DOHH2 (cell line): ENCODE data around the gene CCDC78.

ENCODE experiments used
- EZH2phosphoT487 ChIP-seq: fragments of 200-600 bp; sonication (generic); IDR thresholded peaks from 2 replicates; pipeline ENCODE4 v1.6.1; 2017; ENCODE audit warnings: borderline replicate concordance, mild to moderate bottlenecking, antibody characterized with exemption, low read length, moderate library complexity, mixed read lengths
- TF ChIP-seq, protein P1 (sequence below): fragments of 200-600 bp; sonication (generic); IDR thresholded peaks from one replicate; pipeline ENCODE4 v1.5.1; 2014; ENCODE audit warnings: antibody characterized with exemption, mild to moderate bottlenecking, low read depth, low read length; ENCODE audit not compliant: poor library complexity, severe bottlenecking

DNA sequence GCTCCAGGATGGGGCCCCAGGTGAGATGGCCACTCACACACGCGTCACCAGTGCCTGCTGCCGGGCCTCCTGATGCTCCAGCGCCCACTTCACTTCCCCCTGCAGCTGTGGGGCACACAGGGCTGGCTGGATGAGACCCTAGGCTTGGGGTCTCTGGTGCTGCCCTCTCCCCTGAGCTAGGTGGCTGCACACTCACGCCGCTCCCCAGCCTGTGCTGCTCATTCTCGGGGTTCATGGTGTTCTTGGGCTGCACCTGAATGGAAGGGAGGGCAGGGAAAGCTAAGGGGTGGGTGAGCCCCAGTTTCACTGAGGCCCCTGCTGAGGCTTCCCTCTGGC is 1.2 kb downstream of the CCDC78 start:
- TF ChIP-seq, protein P1, sequence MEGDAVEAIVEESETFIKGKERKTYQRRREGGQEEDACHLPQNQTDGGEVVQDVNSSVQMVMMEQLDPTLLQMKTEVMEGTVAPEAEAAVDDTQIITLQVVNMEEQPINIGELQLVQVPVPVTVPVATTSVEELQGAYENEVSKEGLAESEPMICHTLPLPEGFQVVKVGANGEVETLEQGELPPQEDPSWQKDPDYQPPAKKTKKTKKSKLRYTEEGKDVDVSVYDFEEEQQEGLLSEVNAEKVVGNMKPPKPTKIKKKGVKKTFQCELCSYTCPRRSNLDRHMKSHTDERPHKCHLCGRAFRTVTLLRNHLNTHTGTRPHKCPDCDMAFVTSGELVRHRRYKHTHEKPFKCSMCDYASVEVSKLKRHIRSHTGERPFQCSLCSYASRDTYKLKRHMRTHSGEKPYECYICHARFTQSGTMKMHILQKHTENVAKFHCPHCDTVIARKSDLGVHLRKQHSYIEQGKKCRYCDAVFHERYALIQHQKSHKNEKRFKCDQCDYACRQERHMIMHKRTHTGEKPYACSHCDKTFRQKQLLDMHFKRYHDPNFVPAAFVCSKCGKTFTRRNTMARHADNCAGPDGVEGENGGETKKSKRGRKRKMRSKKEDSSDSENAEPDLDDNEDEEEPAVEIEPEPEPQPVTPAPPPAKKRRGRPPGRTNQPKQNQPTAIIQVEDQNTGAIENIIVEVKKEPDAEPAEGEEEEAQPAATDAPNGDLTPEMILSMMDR = no peak
- no peak for TF ChIP-seq EZH2phosphoT487
